H1 (cell line): ENCODE results near the gene TOPORS. TPM values are rescaled to one million over a fixed set of nuclear protein-coding genes. Genes with fewer than 3 reads are reported as not detected.

Experiments used
- CTCF ChIA-PET: fragments of 300-600 bp; sonication (Branson Sonifier 250); formaldehyde crosslinking; loops from one replicate; lab custom pipeline; 2021; ENCODE audit not compliant: partially characterized antibody; lab: Charles Lee
- POLR2A ChIA-PET: fragments of 300-600 bp; sonication (Branson Sonifier 250); formaldehyde crosslinking; loops from one replicate; lab custom pipeline; 2021; ENCODE audit warnings: inconsistent platforms; ENCODE audit not compliant: partially characterized antibody; lab: Charles Lee
- DNase-seq, 2 experiments: peaks; one replicate each; pipeline versions ENCODE4 v3.0.0 to v3.0.0-alpha.2; 2010 to 2022; ENCODE audit warnings: low spot score in 2 of 2, low read depth in 1 of 2, mixed read lengths in 1 of 2
- FAIRE-seq: peaks from 2 replicates; lab custom pipeline; 2011; peaks lifted over from hg19 to GRCh38; lab: Jason Lieb, UNC
- H2AFZ ChIP-seq: 2 replicates; pipeline ENCODE4 v1.8.1; 2012; ENCODE audit warnings: low read length, inconsistent platforms
- H2AK5ac ChIP-seq: 2 replicates; pipeline ENCODE4 v1.6.1; 2013; ENCODE audit warnings: low read depth, low read length
- H2BK120ac ChIP-seq: replicated peaks from 2 replicates; pipeline ENCODE3; 2013; ENCODE audit warnings: low read depth, low read length, inconsistent platforms
- H2BK12ac ChIP-seq: 2 replicates; pipeline ENCODE4 v1.6.1; 2013; ENCODE audit warnings: low read depth, low read length
- H2BK15ac ChIP-seq: 2 replicates; pipeline ENCODE4 v1.6.1; 2013; ENCODE audit warnings: low read length
- H2BK20ac ChIP-seq: 2 replicates; pipeline ENCODE4 v1.6.1; 2013; ENCODE audit warnings: low read length
- H2BK5ac ChIP-seq: 2 replicates; pipeline ENCODE4 v1.6.1; 2013; ENCODE audit warnings: low read depth, low read length
- H3K14ac ChIP-seq: 2 replicates; pipeline ENCODE4 v1.6.1; 2013; ENCODE audit warnings: inconsistent platforms; ENCODE audit not compliant: insufficient read length
- H3K18ac ChIP-seq: 2 replicates; pipeline ENCODE4 v1.6.1; 2013; ENCODE audit warnings: low read length; ENCODE audit errors: extremely low read depth
- H3K23ac ChIP-seq: 2 replicates; pipeline ENCODE4 v1.6.1; 2013; ENCODE audit warnings: inconsistent platforms; ENCODE audit not compliant: insufficient read length
- H3K23me2 ChIP-seq: 2 replicates; pipeline ENCODE4 v1.6.1; 2013; ENCODE audit warnings: low read depth, low read length
- H3K27ac ChIP-seq: 2 replicates; pipeline ENCODE4 v1.6.1; 2011; ENCODE audit warnings: low read depth, low read length, inconsistent platforms
- H3K27me3 ChIP-seq, 4 experiments: replicated peaks in 1 of 4; 1 replicate in 1 of 4; 2 replicates in 3 of 4; pipeline versions ENCODE4 v1.6.1 to v1.8.1; 2011 to 2013; ENCODE audit warnings: low read length in 3 of 4, mild to moderate bottlenecking in 3 of 4, inconsistent platforms in 2 of 4, mixed read lengths in 2 of 4, moderate library complexity in 1 of 4; ENCODE audit not compliant: control insufficient read depth in 3 of 4, insufficient read depth in 3 of 4; ENCODE audit errors: extremely low read depth in 1 of 4
- H3K36me3 ChIP-seq, 4 experiments: 2 replicates each; pipeline versions ENCODE4 v1.6.1 to v1.8.1; 2011 to 2013; ENCODE audit warnings: mild to moderate bottlenecking in 4 of 4, low read length in 3 of 4, moderate library complexity in 2 of 4, control low read depth in 1 of 4, inconsistent platforms in 1 of 4; ENCODE audit not compliant: insufficient read depth in 4 of 4, control insufficient read depth in 2 of 4
- H3K4ac ChIP-seq: replicated peaks from 2 replicates; pipeline ENCODE3; 2013; ENCODE audit warnings: low read length, low read depth, mixed read lengths, inconsistent platforms; ENCODE audit not compliant: insufficient read length
- H3K4me1 ChIP-seq, 4 experiments: replicated peaks in 1 of 4; 1 replicate in 1 of 4; 2 replicates in 3 of 4; pipeline versions ENCODE4 v1.6.1 to v1.8.1; 2011 to 2013; ENCODE audit warnings: low read length in 3 of 4, inconsistent platforms in 2 of 4, mixed read lengths in 1 of 4; ENCODE audit not compliant: insufficient read depth in 4 of 4, control insufficient read depth in 3 of 4
- H3K4me2 ChIP-seq, 2 experiments: 2 replicates each; pipeline versions ENCODE4 v1.6.1 to v1.8.1; 2011 to 2013; ENCODE audit warnings: low read depth in 2 of 2, low read length in 2 of 2, control low read depth in 1 of 2, inconsistent platforms in 1 of 2, mild to moderate bottlenecking in 1 of 2; ENCODE audit not compliant: insufficient read depth in 1 of 2
- H3K4me3 ChIP-seq, 4 experiments: fragments of 200-600, 300-600 bp in 1 of 4; sonication (generic), shearing (Covaris generic), sonication (Bioruptor Twin) in 1 of 4; 2 replicates each; pipeline versions ENCODE4 v1.5.1 to v1.8.1; 2011 to 2016; ENCODE audit warnings: low read length in 4 of 4, low read depth in 3 of 4, control low read depth in 2 of 4, inconsistent platforms in 2 of 4, mild to moderate bottlenecking in 2 of 4, mixed read lengths in 1 of 4, moderate library complexity in 1 of 4; ENCODE audit not compliant: insufficient read depth in 2 of 4; ENCODE audit errors: extremely low read depth in 1 of 4
- H3K56ac ChIP-seq: replicated peaks from 2 replicates; pipeline ENCODE3; 2013; ENCODE audit warnings: low read depth, mild to moderate bottlenecking, mixed read lengths, low read length, inconsistent platforms; ENCODE audit not compliant: insufficient read length
- H3K79me1 ChIP-seq: 2 replicates; pipeline ENCODE4 v1.6.1; 2013; ENCODE audit warnings: low read depth, low read length, control low read depth
- H3K79me2 ChIP-seq, 2 experiments: 2 replicates each; pipeline versions ENCODE4 v1.6.1 to v1.8.1; 2012 to 2013; ENCODE audit warnings: low read length in 2 of 2, mild to moderate bottlenecking in 2 of 2, inconsistent platforms in 1 of 2; ENCODE audit not compliant: insufficient read depth in 2 of 2, control insufficient read depth in 1 of 2
- H3K9ac ChIP-seq, 4 experiments: replicated peaks in 1 of 4; 1 replicate in 1 of 4; 2 replicates in 3 of 4; pipeline versions ENCODE4 v1.6.1 to v1.8.1; 2011 to 2013; ENCODE audit warnings: low read depth in 3 of 4, low read length in 3 of 4, control low read depth in 2 of 4, mild to moderate bottlenecking in 2 of 4, moderate library complexity in 2 of 4, inconsistent platforms in 1 of 4; ENCODE audit errors: extremely low read depth in 1 of 4
- H3K9me3 ChIP-seq, 2 experiments: 2 replicates each; pipeline versions ENCODE4 v1.6.1 to v1.8.1; 2012 to 2013; ENCODE audit warnings: mild to moderate bottlenecking in 2 of 2, moderate library complexity in 2 of 2, control low read depth in 1 of 2, inconsistent platforms in 1 of 2, low read depth in 1 of 2, low read length in 1 of 2, mixed read lengths in 1 of 2; ENCODE audit not compliant: insufficient read depth in 2 of 2
- H4K20me1 ChIP-seq, 2 experiments: replicated peaks in 1 of 2; 2 replicates each; pipeline versions ENCODE3 to v1.8.1; 2011 to 2013; ENCODE audit warnings: inconsistent platforms in 2 of 2, low read length in 2 of 2, mild to moderate bottlenecking in 1 of 2; ENCODE audit not compliant: insufficient read depth in 2 of 2, control insufficient read depth in 1 of 2
- H4K5ac ChIP-seq: 2 replicates; pipeline ENCODE4 v1.6.1; 2013; ENCODE audit warnings: low read length, low read depth, mixed read lengths, inconsistent platforms; ENCODE audit not compliant: insufficient read length
- H4K8ac ChIP-seq: 2 replicates; pipeline ENCODE4 v1.8.0; 2013; ENCODE audit warnings: mild to moderate bottlenecking, moderate library complexity, low read length, inconsistent platforms; ENCODE audit not compliant: insufficient read depth; ENCODE audit errors: extremely low read depth
- H4K91ac ChIP-seq: replicated peaks from 2 replicates; pipeline ENCODE3; 2013; ENCODE audit warnings: low read length, mixed read lengths, inconsistent platforms; ENCODE audit not compliant: insufficient read length
- EP300 ChIP-seq, 2 experiments: IDR thresholded peaks; 1 replicate in 1 of 2; 2 replicates in 1 of 2; pipeline ENCODE4 v1.6.1; 2011 to 2012; ENCODE audit warnings: low read depth in 2 of 2, low read length in 2 of 2, mild to moderate bottlenecking in 2 of 2, borderline replicate concordance in 1 of 2, inconsistent platforms in 1 of 2, moderate library complexity in 1 of 2
- FOSL1 ChIP-seq: IDR thresholded peaks from 2 replicates; pipeline ENCODE4 v1.6.1; 2011; ENCODE audit warnings: mild to moderate bottlenecking, low read depth, low read length, moderate library complexity; ENCODE audit not compliant: insufficient read depth
- RAD21 ChIP-seq, 2 experiments: IDR thresholded peaks in 1 of 2; conservative IDR thresholded peaks in 1 of 2; 2 replicates each; pipeline ENCODE4 v1.6.1; 2011; ENCODE audit warnings: low read depth in 2 of 2, low read length in 2 of 2, improper control_type of control experiment in 1 of 2, inconsistent platforms in 1 of 2, mild to moderate bottlenecking in 1 of 2, moderate library complexity in 1 of 2
- SIX5 ChIP-seq: IDR thresholded peaks from 2 replicates; pipeline ENCODE4 v1.6.1; 2011; ENCODE audit warnings: mild to moderate bottlenecking, low read depth, low read length
- SP2 ChIP-seq: IDR thresholded peaks from 2 replicates; pipeline ENCODE4 v1.6.1; 2012; ENCODE audit warnings: mild to moderate bottlenecking, low read length, inconsistent platforms
- SUZ12 ChIP-seq: fragments of 200-600 bp; sonication (generic); IDR thresholded peaks from 2 replicates; pipeline ENCODE4 v1.6.1; 2012; ENCODE audit warnings: mild to moderate bottlenecking, inconsistent platforms, low read length, moderate library complexity, mixed read lengths
- TAF1 ChIP-seq: IDR thresholded peaks from 2 replicates; pipeline ENCODE4 v1.6.1; 2011; ENCODE audit warnings: mild to moderate bottlenecking, low read depth, low read length
- ZNF274 ChIP-seq: IDR thresholded peaks from 2 replicates; pipeline ENCODE4 v1.7.0; 2012; ENCODE audit warnings: low read length, borderline replicate concordance; ENCODE audit errors: extremely low read depth
- polyA plus RNA-seq, 7 experiments: library from polyadenylated mRNA; depleted of rRNA in 3 of 7; stranded (reverse) in 5 of 7; unstranded in 2 of 7; fragments of >200 nt in 5 of 7; fragments of 200-250 nt in 2 of 7; gene quantifications; 1 replicate in 5 of 7; 2 replicates in 1 of 7; 4 replicates in 1 of 7; pipeline versions ENCODE4 v1.2.1 to v1.2.3, GENCODE V29; 2011 to 2013; ENCODE audit warnings: missing spikeins in 2 of 7, mixed read lengths in 2 of 7
- total RNA-seq: library from RNA; stranded (reverse); fragmentation: NEBNext Ultra II Directional; extraction: Animal tissue kit (Norgen Biotek cat#: 25700); gene quantifications from 2 replicates; pipeline ENCODE4 v1.2.1, GENCODE V29; 2021
- TF ChIP-seq, protein P1 (sequence below): IDR thresholded peaks from 2 replicates; pipeline ENCODE4 v1.6.1; 2011; ENCODE audit warnings: low read length, improper control_type of control experiment
- TF ChIP-seq, protein P2 (sequence below), 3 experiments: IDR thresholded peaks; 1 replicate in 2 of 3; 2 replicates in 1 of 3; pipeline versions ENCODE4 v1.5.1 to v1.6.1; 2011; ENCODE audit warnings: low read length in 3 of 3, mild to moderate bottlenecking in 3 of 3, inconsistent platforms in 2 of 3, low read depth in 1 of 3, moderate library complexity in 1 of 3; ENCODE audit not compliant: insufficient read depth in 1 of 3; ENCODE audit errors: control extremely low read depth in 1 of 3

Gene TOPORS
- total and polyA plus RNA-seq, 2 of the 8 experiments (the other 6 are each of a cell fraction or from before 2014, with no cell fraction given): 10.3 to 30.7 TPM

DNA sequence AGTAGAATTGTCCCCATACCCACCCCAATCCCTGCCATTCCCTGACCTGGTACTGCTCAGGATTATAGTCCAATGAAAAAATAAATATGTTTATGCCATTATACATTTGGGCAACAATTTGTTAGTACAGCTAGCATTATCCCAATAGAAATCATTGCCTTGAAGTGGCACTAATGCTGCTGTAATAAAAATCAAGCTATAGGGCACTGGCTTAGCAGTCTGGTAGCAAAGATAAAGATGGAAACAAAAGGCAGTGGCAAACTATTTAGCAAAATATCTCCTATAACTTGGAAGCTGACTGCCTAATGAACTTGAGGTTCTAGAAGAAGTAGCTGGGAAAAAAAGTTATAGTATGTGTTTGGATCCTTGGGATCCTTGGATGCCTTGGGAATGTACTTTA, 2.2 kb upstream of the TOPORS start:
- DNase-seq: no peak
- CTCF ChIA-PET: interaction anchor here (1.4 to 1.5 kb wide), 2 partner anchors 10 to 176 kb away, joined by 3 to 8 read pairs; no protein-coding TSS in a partner anchor
- no peak for FAIRE-seq
- no peak for TF ChIP-seq SUZ12
- no peak for TF ChIP-seq SIX5
- TF ChIP-seq, protein P1, sequence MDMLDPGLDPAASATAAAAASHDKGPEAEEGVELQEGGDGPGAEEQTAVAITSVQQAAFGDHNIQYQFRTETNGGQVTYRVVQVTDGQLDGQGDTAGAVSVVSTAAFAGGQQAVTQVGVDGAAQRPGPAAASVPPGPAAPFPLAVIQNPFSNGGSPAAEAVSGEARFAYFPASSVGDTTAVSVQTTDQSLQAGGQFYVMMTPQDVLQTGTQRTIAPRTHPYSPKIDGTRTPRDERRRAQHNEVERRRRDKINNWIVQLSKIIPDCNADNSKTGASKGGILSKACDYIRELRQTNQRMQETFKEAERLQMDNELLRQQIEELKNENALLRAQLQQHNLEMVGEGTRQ: no peak
- no peak for TF ChIP-seq TAF1
- TF ChIP-seq SP2: no peak
- no peak for TF ChIP-seq RAD21 (IDR thresholded peaks at IDR 0.05 in 1 of 2, conservative IDR thresholded peaks at IDR 0.05 in 1 of 2; ENCODE audit: low read depth in 2 of 2, low read length in 2 of 2)
- no peak for TF ChIP-seq FOSL1
- no peak for TF ChIP-seq EP300 (IDR thresholded peaks at IDR 0.05; ENCODE audit: borderline replicate concordance in 1 of 2, low read depth in 2 of 2, low read length in 2 of 2)
- TF ChIP-seq, protein P2, sequence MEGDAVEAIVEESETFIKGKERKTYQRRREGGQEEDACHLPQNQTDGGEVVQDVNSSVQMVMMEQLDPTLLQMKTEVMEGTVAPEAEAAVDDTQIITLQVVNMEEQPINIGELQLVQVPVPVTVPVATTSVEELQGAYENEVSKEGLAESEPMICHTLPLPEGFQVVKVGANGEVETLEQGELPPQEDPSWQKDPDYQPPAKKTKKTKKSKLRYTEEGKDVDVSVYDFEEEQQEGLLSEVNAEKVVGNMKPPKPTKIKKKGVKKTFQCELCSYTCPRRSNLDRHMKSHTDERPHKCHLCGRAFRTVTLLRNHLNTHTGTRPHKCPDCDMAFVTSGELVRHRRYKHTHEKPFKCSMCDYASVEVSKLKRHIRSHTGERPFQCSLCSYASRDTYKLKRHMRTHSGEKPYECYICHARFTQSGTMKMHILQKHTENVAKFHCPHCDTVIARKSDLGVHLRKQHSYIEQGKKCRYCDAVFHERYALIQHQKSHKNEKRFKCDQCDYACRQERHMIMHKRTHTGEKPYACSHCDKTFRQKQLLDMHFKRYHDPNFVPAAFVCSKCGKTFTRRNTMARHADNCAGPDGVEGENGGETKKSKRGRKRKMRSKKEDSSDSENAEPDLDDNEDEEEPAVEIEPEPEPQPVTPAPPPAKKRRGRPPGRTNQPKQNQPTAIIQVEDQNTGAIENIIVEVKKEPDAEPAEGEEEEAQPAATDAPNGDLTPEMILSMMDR (IDR thresholded peaks at IDR 0.05; ENCODE audit: control extremely low read depth in 1 of 3, insufficient read depth in 1 of 3, low read depth in 1 of 3, low read length in 3 of 3): no peak
- TF ChIP-seq ZNF274: no peak

More for the DNA sequence above, 2.2 kb upstream of the TOPORS start:
- no peak overlapping the region for H3K4me3 ChIP-seq
- H2BK20ac ChIP-seq: no peak overlapping the region
- no peak overlapping the region for H3K23ac ChIP-seq
- no peaks in the 10 kb centered on the region for H3K27me3 ChIP-seq
- no peak overlapping the region for H4K91ac ChIP-seq
- no peak overlapping the region for H3K4ac ChIP-seq
- H2AFZ ChIP-seq: no peak overlapping the region
- 0 out of 2 replicates have a peak, but pooled peaks cover 2% of the 10 kb centered on the region for H3K79me1 ChIP-seq
- peaks cover 7 to 27% of the 10 kb centered on the region in 2 experiments; a peak in 3 of 4 replicates for H3K79me2 ChIP-seq
- H3K36me3 ChIP-seq: no peaks in the 10 kb centered on the region; a peak in 1 of 8 replicates
- H4K8ac ChIP-seq: no peak overlapping the region
- H3K18ac ChIP-seq: no peak overlapping the region
- no peak overlapping the region for H2BK12ac ChIP-seq
- peaks cover 9% of the 10 kb centered on the region for H3K23me2 ChIP-seq
- H2BK15ac ChIP-seq: no peak overlapping the region
- no peak overlapping the region for H3K56ac ChIP-seq
- no peak overlapping the region for H3K27ac ChIP-seq
- H3K9me3 ChIP-seq: no peaks in the 10 kb centered on the region
- POLR2A ChIA-PET: interaction anchor here (0.6 to 1.1 kb wide), 4 partner anchors 12 to 1559 kb away, joined by 3 read pairs; no protein-coding TSS in a partner anchor
- H3K9ac ChIP-seq: no peak overlapping the region
- no peak overlapping the region for H2AK5ac ChIP-seq
- H3K14ac ChIP-seq: no peak overlapping the region
- no peak overlapping the region for H3K4me2 ChIP-seq
- H2BK5ac ChIP-seq: no peak overlapping the region
- H3K4me1 ChIP-seq: peaks cover 0 to 3% (median 0%) of the 10 kb centered on the region in 4 experiments; a peak in 2 of 7 replicates
- no peak overlapping the region for H2BK120ac ChIP-seq
- peaks cover 5% of the 10 kb centered on the region in 2 experiments for H4K20me1 ChIP-seq
- H4K5ac ChIP-seq: no peak overlapping the region
